Colonic mucosa (tissue), 4 donors: ENCODE data around the gene WRAP73. TPM values are rescaled to one million over a fixed set of nuclear protein-coding genes. Genes with fewer than 3 reads are reported as not detected.

ENCODE experiments used
- DNase-seq: peaks from one replicate; pipeline ENCODE4 v3.0.0-alpha.2; 2020
- H3K27ac ChIP-seq: fragments of 200-600 bp; one replicate; pipeline ENCODE4 v1.8.0; 2021
- H3K27me3 ChIP-seq: fragments of 200-600 bp; one replicate; pipeline ENCODE4 v1.8.0; 2021
- H3K36me3 ChIP-seq: fragments of 200-600 bp; one replicate; pipeline ENCODE4 v1.8.0; 2021
- H3K4me1 ChIP-seq: fragments of 200-600 bp; one replicate; pipeline ENCODE4 v1.8.0; 2021; ENCODE audit warnings: mild to moderate bottlenecking
- H3K4me3 ChIP-seq: fragments of 200-600 bp; one replicate; pipeline ENCODE4 v1.8.0; 2021
- H3K9ac ChIP-seq, 2 donors: one replicate each; pipeline ENCODE4 v1.7.0; 2013; ENCODE audit warnings: control low read depth in 2 of 2, low read depth in 2 of 2, low read length in 2 of 2
- H3K9me3 ChIP-seq: fragments of 200-600 bp; one replicate; pipeline ENCODE4 v1.8.0; 2021
- CTCF ChIP-seq: fragments of 200-600 bp; IDR thresholded peaks from one replicate; pipeline ENCODE4 v1.8.0; 2022; ENCODE audit warnings: antibody characterized with exemption, mild to moderate bottlenecking
- intact Hi-C: fragments of 100-400 bp; cut with DNase I; formaldehyde crosslinking; loops from one replicate; pipeline ENCODE4 v1.14.1; 2022
- total RNA-seq, 2 donors: library from RNA; stranded (reverse); fragmentation: NEBNext Ultra II Directional in 1 of 2; extraction: Animal tissue kit (Norgen Biotek cat#: 25700) in 1 of 2; gene quantifications; one replicate each; pipeline ENCODE4 v1.2.1, GENCODE V29; 2021
- donor health status: healthy.
- donor health status: DM: no; HTN: no; CAD: no.
- donor health status: DM: no; HTN: no; CAD: no.

Gene WRAP73
- total RNA-seq, 2 donors from 2014 or later, result 19.9 to 24.2 TPM

DNA sequence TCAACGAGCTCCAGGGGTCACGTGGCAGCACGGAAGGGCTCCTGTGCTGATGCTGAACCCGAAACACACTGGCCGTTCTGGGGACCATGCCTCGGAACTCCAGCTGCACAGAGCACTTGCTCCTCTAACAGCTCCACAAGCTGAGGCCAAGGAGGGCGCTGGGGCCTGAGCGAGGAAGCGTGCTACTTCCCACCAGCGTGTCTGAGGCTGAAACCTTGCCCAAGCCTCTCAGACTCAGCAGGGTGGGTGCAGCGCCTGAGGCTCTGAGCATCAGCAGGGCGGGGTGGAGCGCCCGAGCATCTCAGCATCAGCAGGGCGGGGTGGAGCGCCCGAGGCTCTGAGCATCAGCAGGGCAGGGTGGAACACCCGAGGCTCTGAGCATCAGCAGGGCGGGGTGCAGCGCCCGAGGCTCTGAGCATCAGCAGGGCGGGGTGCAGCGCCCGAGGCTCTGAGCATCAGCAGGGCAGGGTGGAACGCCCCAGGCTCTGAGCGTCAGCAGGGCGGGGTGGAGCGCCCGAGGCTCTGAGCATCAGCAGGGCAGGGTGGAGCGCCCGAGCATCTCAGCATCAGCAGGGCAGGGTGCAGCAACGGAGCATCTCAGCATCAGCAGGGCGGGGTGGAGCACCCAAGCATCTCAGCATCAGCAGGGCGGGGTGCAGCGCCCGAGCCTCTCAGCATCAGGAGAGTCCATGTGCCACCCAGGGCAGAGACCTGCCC lies 9.6 kb downstream of the WRAP73 start:
- no peak overlapping the region for H3K9ac ChIP-seq
- no peak overlapping the region for H3K27ac ChIP-seq
- H3K4me1 ChIP-seq, result no peaks in the 10 kb centered on the region
- DNase-seq, result no peak
- H3K27me3 ChIP-seq, result no peaks in the 10 kb centered on the region
- H3K9me3 ChIP-seq, result no peaks in the 10 kb centered on the region
- intact Hi-C loops, result no loop called here
- H3K4me3 ChIP-seq, result no peak overlapping the region
- no peak for TF ChIP-seq CTCF
- H3K36me3 ChIP-seq, result peaks cover 7% of the 10 kb centered on the region

- Histone ChIP-seq H3K36me3 (peaks cover 8% of the 10 kb centered on the region), H3K27ac (no peak overlapping the region), H3K9ac (no peak overlapping the region), H3K4me3 (no peak overlapping the region), H3K9me3 (no peaks in the 10 kb centered on the region), H3K4me1 (no peaks in the 10 kb centered on the region), H3K27me3 (no peaks in the 10 kb centered on the region)
- no peak for TF ChIP-seq CTCF
- DNase-seq, result no peak
- intact Hi-C loops, result no loop called here
These were observed 10.4 kb downstream of the WRAP73 start for GRCh38 chr1:3639397-3639911.

DNA sequence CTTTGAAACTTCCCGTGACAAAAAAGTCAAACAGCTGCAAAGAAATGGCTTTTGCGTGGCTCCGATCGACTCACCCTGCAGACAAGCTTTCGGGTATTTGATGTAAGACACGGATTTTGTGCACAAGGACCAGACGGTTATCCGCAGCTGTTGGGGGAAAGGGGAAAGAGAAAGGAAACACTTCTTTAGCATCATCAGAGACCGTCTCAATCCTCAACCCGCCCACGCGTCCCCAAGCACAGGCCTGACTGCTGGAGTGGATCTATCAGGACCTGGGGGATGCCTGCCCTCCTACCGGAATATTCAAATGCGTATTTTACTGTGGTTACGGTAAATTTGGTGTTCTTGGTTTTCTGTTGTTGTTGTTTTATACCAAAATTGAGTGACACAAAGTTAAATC lies 11.2 kb downstream of the WRAP73 start:
- intact Hi-C loops, result no loop called here
- no peak for DNase-seq

GRCh38 chr1:3638027-3638426 lies 11.9 kb downstream of the WRAP73 start:
- no peak overlapping the region for H3K9ac ChIP-seq
- no peak for TF ChIP-seq CTCF
- peaks cover 8% of the 10 kb centered on the region for H3K36me3 ChIP-seq
- no peaks in the 10 kb centered on the region for H3K9me3 ChIP-seq
- H3K27ac ChIP-seq, result no peak overlapping the region
- H3K27me3 ChIP-seq, result no peaks in the 10 kb centered on the region
- H3K4me3 ChIP-seq, result no peak overlapping the region
- intact Hi-C loops, result no loop called here
- no peaks in the 10 kb centered on the region for H3K4me1 ChIP-seq
- DNase-seq, result no peak

More for the DNA sequence above, 11.2 kb downstream of the WRAP73 start:
- Histone ChIP-seq H3K36me3 (peaks cover 8% of the 10 kb centered on the region), H3K9ac (peak overlapping the region in 1 of 2 donors; percentile 24), H3K9me3 (no peaks in the 10 kb centered on the region), H3K4me3 (no peak overlapping the region), H3K27ac (no peak overlapping the region), H3K4me1 (no peaks in the 10 kb centered on the region), H3K27me3 (no peaks in the 10 kb centered on the region)
- TF ChIP-seq CTCF, result no peak

DNA sequence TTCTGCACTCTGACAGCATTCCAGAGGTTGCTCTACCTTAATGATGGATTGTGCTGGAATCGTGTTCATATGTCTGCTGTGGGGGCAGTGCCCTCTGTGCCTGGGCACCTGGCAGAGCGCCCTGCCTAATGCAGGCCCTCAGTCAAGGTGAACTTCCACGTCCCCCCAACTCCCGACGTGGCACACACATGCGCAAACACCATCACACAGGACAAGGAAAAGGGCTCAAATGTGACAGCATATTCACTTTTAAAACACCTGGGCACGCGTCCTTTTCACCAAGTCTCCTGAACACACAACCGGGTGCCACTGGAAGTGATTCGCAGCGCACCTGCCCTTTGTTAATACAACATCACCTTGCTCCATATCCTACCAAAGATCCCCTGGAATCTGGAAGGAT lies 13.4 kb downstream of the WRAP73 start:
- DNase-seq, result no peak
- no peak overlapping the region for H3K9ac ChIP-seq
- H3K9me3 ChIP-seq, result no peaks in the 10 kb centered on the region
- no peaks in the 10 kb centered on the region for H3K4me1 ChIP-seq
- peaks cover 8% of the 10 kb centered on the region for H3K36me3 ChIP-seq
- no peak overlapping the region for H3K4me3 ChIP-seq
- no peak overlapping the region for H3K27ac ChIP-seq
- H3K27me3 ChIP-seq, result no peaks in the 10 kb centered on the region
- intact Hi-C loops, result no loop called here
- no peak for TF ChIP-seq CTCF
